ENCODE results near the gene HS3ST3A1. TPM values are rescaled to one million over a fixed set of nuclear protein-coding genes. Genes with fewer than 3 reads are reported as not detected.

The HS3ST3A1 gene
- total and polyA plus RNA-seq, 2 experiments from 2014 or later, result 39.2 to 85.1 TPM

DNA sequence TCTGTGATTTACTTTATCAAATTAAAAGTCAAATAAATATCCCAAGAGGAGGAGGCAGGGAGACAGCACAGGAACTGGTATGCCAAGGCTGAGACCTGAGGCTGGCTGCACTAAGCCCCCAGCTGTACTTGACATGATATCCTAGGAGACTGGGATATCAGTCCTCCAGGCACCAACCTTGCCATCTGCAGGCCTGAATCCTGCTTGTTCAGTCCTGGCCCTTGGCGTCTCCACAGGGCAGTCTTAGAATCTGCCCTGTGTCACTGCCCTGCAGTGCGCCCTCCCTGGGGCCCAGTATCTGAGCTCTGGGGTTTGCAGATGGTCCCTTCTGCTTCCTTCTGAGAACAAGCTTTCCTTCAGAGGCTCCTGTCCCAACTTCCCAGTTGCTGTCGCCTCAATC lies 75.9 kb downstream of the HS3ST3A1 start:
- Histone ChIP-seq H3K79me2 (ENCODE audit: insufficient read depth) (peaks cover 98% of the 10 kb centered on the region), H3K4me3 (no peak overlapping the region), H3K9me2 (ENCODE audit: insufficient read depth) (no peaks in the 10 kb centered on the region), H3K4me1 (ENCODE audit: insufficient read depth) (peaks cover 7% of the 10 kb centered on the region), H4K20me1 (ENCODE audit: insufficient read depth) (no peaks in the 10 kb centered on the region), H3K4me2 (ENCODE audit: unreplicated experiment) (no peak overlapping the region), H3K27me3 (replicated peaks; ENCODE audit: insufficient read depth) (no peaks in the 10 kb centered on the region), H3K27ac (no peak overlapping the region), H3K9me3 (ENCODE audit: low read depth) (no peaks in the 10 kb centered on the region), H3K9ac (no peak overlapping the region), H3F3A (ENCODE audit: insufficient read depth) (peaks cover 38% of the 10 kb centered on the region), H3K36me3 (ENCODE audit: low read depth) (peaks cover 25% of the 10 kb centered on the region), H2AFZ (no peak overlapping the region)
- DNase-seq, result no peak
- in situ Hi-C loops (cut with MboI), result no loop called here
- TF ChIP-seq EZH2 (IDR thresholded peaks at IDR 0.05; ENCODE audit: insufficient read depth, poor library complexity, severe bottlenecking) (no peak), EZH2phosphoT487 (IDR thresholded peaks at IDR 0.05; ENCODE audit: insufficient read depth, low read depth) (no peak)
- WGBS, 2 experiments (ENCODE audit: low coverage in 1 of 2, low lambda C conversion rate in 2 of 2, missing lambda C conversion rate in 2 of 2), result 96 to 97% methylated on average over 3 of the region's 3 CpGs

- TF ChIP-seq EZH2phosphoT487 (IDR thresholded peaks at IDR 0.05; ENCODE audit: insufficient read depth, low read depth), result no peak
- WGBS, 2 experiments (ENCODE audit: low coverage in 1 of 2, low lambda C conversion rate in 2 of 2, missing lambda C conversion rate in 2 of 2), result 83 to 88% methylated on average over 5 of the region's 5 CpGs
Measured at GRCh38 chr17:13523164-13523563, 78.6 kb downstream of the HS3ST3A1 start.

DNA sequence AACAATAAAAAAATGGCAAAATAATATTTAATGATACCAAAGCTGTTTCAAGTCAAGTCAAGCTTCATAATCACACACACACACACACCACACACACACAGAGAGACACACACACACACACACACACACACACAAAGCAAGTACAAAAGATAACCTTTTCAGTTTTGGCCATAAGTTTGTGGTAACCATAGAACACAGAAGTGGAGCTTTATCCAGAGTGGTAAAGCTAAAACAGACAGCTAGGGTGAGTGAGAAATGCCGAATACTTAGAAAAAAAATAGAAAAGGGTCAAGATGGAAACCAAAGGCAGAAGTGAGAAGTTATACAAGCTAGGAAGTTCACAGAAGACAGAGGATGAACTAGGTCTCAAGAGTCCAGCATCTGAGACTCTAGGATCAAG lies 79.0 kb downstream of the HS3ST3A1 start:
- H3F3A ChIP-seq (ENCODE audit: insufficient read depth), result peaks cover 69% of the 10 kb centered on the region
- in situ Hi-C loops (cut with MboI), result no loop called here
- H3K27me3 ChIP-seq (replicated peaks; ENCODE audit: insufficient read depth), result no peaks in the 10 kb centered on the region
- no peak overlapping the region for H3K4me2 ChIP-seq (ENCODE audit: unreplicated experiment)
- no peaks in the 10 kb centered on the region for H3K9me3 ChIP-seq (ENCODE audit: low read depth)
- H3K79me2 ChIP-seq (ENCODE audit: insufficient read depth), result peaks cover 98% of the 10 kb centered on the region
- TF ChIP-seq EZH2phosphoT487 (IDR thresholded peaks at IDR 0.05; ENCODE audit: insufficient read depth, low read depth) (no peak), EZH2 (IDR thresholded peaks at IDR 0.05; ENCODE audit: insufficient read depth, poor library complexity, severe bottlenecking) (no peak)
- no peak overlapping the region for H3K4me3 ChIP-seq
- H2AFZ ChIP-seq, result no peak overlapping the region
- H3K27ac ChIP-seq, result no peak overlapping the region
- DNase-seq, result no peak
- no peaks in the 10 kb centered on the region for H3K9me2 ChIP-seq (ENCODE audit: insufficient read depth)
- 96 to 100% methylated on average over 1 of the region's 1 CpG for WGBS, 2 experiments (ENCODE audit: low coverage in 1 of 2, low lambda C conversion rate in 2 of 2, missing lambda C conversion rate in 2 of 2)
- H3K36me3 ChIP-seq (ENCODE audit: low read depth), result peaks cover 8% of the 10 kb centered on the region; the same call in 1 of the 2 replicates
- H3K9ac ChIP-seq, result no peak overlapping the region
- no peaks in the 10 kb centered on the region for H4K20me1 ChIP-seq (ENCODE audit: insufficient read depth)
- H3K4me1 ChIP-seq (ENCODE audit: insufficient read depth), result peaks cover 15% of the 10 kb centered on the region

More at GRCh38 chr17:13523164-13523563, 78.6 kb downstream of the HS3ST3A1 start:
- Histone ChIP-seq H4K20me1 (ENCODE audit: insufficient read depth) (no peaks in the 10 kb centered on the region), H3K9me2 (ENCODE audit: insufficient read depth) (no peaks in the 10 kb centered on the region), H3K36me3 (ENCODE audit: low read depth) (peaks cover 11% of the 10 kb centered on the region; the same call in 1 of the 2 replicates), H3K4me1 (ENCODE audit: insufficient read depth) (peaks cover 15% of the 10 kb centered on the region), H3K4me3 (no peak overlapping the region), H3K9ac (no peak overlapping the region), H3K27me3 (replicated peaks; ENCODE audit: insufficient read depth) (no peaks in the 10 kb centered on the region), H3K79me2 (ENCODE audit: insufficient read depth) (peaks cover 98% of the 10 kb centered on the region), H3K9me3 (ENCODE audit: low read depth) (no peaks in the 10 kb centered on the region), H3F3A (ENCODE audit: insufficient read depth) (peaks cover 65% of the 10 kb centered on the region), H3K27ac (no peak overlapping the region), H3K4me2 (ENCODE audit: unreplicated experiment) (no peak overlapping the region), H2AFZ (no peak overlapping the region)
- DNase-seq, result no peak
- in situ Hi-C loops (cut with MboI), result no loop called here

- Histone ChIP-seq H3K9me2 (ENCODE audit: insufficient read depth) (no peaks in the 10 kb centered on the region), H3K79me2 (ENCODE audit: insufficient read depth) (peaks cover 98% of the 10 kb centered on the region), H3K4me2 (ENCODE audit: unreplicated experiment) (no peak overlapping the region), H3K27me3 (replicated peaks; ENCODE audit: insufficient read depth) (no peaks in the 10 kb centered on the region), H4K20me1 (ENCODE audit: insufficient read depth) (no peaks in the 10 kb centered on the region), H3K9ac (no peak overlapping the region), H3F3A (ENCODE audit: insufficient read depth) (peaks cover 76% of the 10 kb centered on the region), H3K4me3 (no peak overlapping the region), H2AFZ (no peak overlapping the region), H3K27ac (no peak overlapping the region), H3K4me1 (ENCODE audit: insufficient read depth) (peaks cover 15% of the 10 kb centered on the region), H3K9me3 (ENCODE audit: low read depth) (no peaks in the 10 kb centered on the region), H3K36me3 (ENCODE audit: low read depth) (peaks cover 7% of the 10 kb centered on the region; the same call in 1 of the 2 replicates)
- no peak for DNase-seq
- TF ChIP-seq EZH2phosphoT487 (IDR thresholded peaks at IDR 0.05; ENCODE audit: insufficient read depth, low read depth) (no peak), EZH2 (IDR thresholded peaks at IDR 0.05; ENCODE audit: insufficient read depth, poor library complexity, severe bottlenecking) (no peak)
- 100% methylated on average over 4 of the region's 4 CpGs for WGBS, 2 experiments (ENCODE audit: low coverage in 1 of 2, low lambda C conversion rate in 2 of 2, missing lambda C conversion rate in 2 of 2)
- in situ Hi-C loops (cut with MboI), result no loop called here
Measured at GRCh38 chr17:13521784-13522183, 79.9 kb downstream of the HS3ST3A1 start.

Data from GM23248 (cell line).